ENCODE data around the gene SACM1L.

DNA sequence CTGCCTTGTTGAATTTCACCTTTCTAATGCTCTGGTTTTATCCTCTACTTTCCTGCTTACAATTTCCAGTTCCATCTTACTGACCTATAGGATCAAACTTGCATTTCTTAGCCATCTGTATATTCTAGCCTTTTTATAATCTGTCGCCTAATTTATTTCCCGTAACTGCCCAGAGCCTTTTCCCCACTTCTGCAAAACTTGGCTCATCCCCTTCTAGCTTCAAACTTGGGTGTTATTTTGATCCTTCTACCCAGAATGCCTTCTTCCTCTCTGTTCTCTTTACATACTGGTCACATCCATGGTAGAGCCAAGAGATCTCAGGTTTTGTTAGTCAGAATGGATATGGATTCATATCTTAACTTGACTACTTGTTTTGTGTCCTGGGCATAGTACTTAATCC is 2.6 kb downstream of the SACM1L start:
- TF ChIP-seq CTCF (IDR thresholded peaks at IDR 0.05; ENCODE audit: low read length), result no peak
- no peak for TF ChIP-seq EZH2 (optimal IDR thresholded peaks at IDR 0.05; ENCODE audit: low read depth, low read length)

Data from MM.1S (cell line).